Activated CD4-positive, alpha-beta T cell treated with anti-CD3 and anti-CD28 coated beads, Interleukin-2, amount 10 ng/mL, durations not matched to agents 7 days and 5 days (primary cell): ENCODE data around the gene TMEM175. TPM values are rescaled to one million over a fixed set of nuclear protein-coding genes. Genes with fewer than 3 reads are reported as not detected.
"Not testable (repeated sequence)": the region's sequence is repeated elsewhere in the genome, so short reads cannot be mapped to it uniquely, and the experiment has no call there.

Experiments
- CTCF ChIA-PET: fragments of 350-600 bp; sonication (Branson Sonifier 250); formaldehyde crosslinking; loops from one replicate; lab custom pipeline; 2021; ENCODE audit warnings: antibody characterized with exemption; lab: Charles Lee
- POLR2A ChIA-PET: fragments of 350-600 bp; sonication (Branson Sonifier 250); formaldehyde crosslinking; loops from one replicate; lab custom pipeline; 2021; ENCODE audit warnings: antibody characterized with exemption; lab: Charles Lee
- DNase-seq: peaks from one replicate; pipeline ENCODE4 v3.0.0-alpha.2; 2020
- H3K27ac Mint-ChIP-seq: one replicate; pipeline ENCODE4 v1.8.0; 2021; ENCODE audit warnings: mild to moderate bottlenecking, moderate library complexity, mixed read lengths
- H3K27me3 Mint-ChIP-seq: one replicate; pipeline ENCODE4 v1.8.0; 2021; ENCODE audit warnings: mixed read lengths
- H3K36me3 Mint-ChIP-seq: one replicate; pipeline ENCODE4 v1.8.0; 2021; ENCODE audit warnings: low read depth, mixed read lengths
- H3K4me1 Mint-ChIP-seq: one replicate; pipeline ENCODE4 v1.8.0; 2021; ENCODE audit warnings: mixed read lengths
- H3K4me3 Mint-ChIP-seq: one replicate; pipeline ENCODE4 v1.8.0; 2021; ENCODE audit warnings: mild to moderate bottlenecking, moderate library complexity, mixed read lengths
- H3K9me3 Mint-ChIP-seq: one replicate; pipeline ENCODE4 v1.8.0; 2021; ENCODE audit warnings: mixed read lengths
- total RNA-seq, 2 experiments: library from RNA; stranded (reverse); gene quantifications; one replicate each; pipeline ENCODE4 v1.2.3, GENCODE V29; 2021

TMEM175 gene
- total RNA-seq, 2 experiments from 2014 or later, result 38.6 to 51.7 TPM

- Mint-ChIP-seq H3K36me3 (peaks cover 37% of the 10 kb centered on the region), H3K4me1 (peaks cover 29% of the 10 kb centered on the region), H3K27ac (no peak overlapping the region), H3K9me3 (peaks cover 2% of the 10 kb centered on the region), H3K27me3 (no peaks in the 10 kb centered on the region), H3K4me3 (no peak overlapping the region)
- ChIA-PET POLR2A (no interaction called here), CTCF (interaction anchor here (1.0 kb wide), 1 partner anchor 9 kb away, joined by 3 read pairs; no protein-coding TSS in a partner anchor)
- DNase-seq, result no peak
Measured at GRCh38 chr4:912548-913279, 19.5 kb upstream of the TMEM175 start.

- no peak for DNase-seq
- peaks cover 37% of the 10 kb centered on the region for H3K36me3 Mint-ChIP-seq
- no peak overlapping the region for H3K27ac Mint-ChIP-seq
- H3K27me3 Mint-ChIP-seq, result no peaks in the 10 kb centered on the region
- ChIA-PET CTCF (no interaction called here), POLR2A (no interaction called here)
- no peak overlapping the region for H3K4me3 Mint-ChIP-seq
- H3K4me1 Mint-ChIP-seq, result peaks cover 34% of the 10 kb centered on the region
- H3K9me3 Mint-ChIP-seq, result peaks cover 8% of the 10 kb centered on the region
Measured at GRCh38 chr4:913280-913618, 19.0 kb upstream of the TMEM175 start.

- Mint-ChIP-seq H3K4me1 (peaks cover 37% of the 10 kb centered on the region), H3K27me3 (no peaks in the 10 kb centered on the region), H3K9me3 (peaks cover 9% of the 10 kb centered on the region), H3K36me3 (peaks cover 32% of the 10 kb centered on the region), H3K4me3 (no peak overlapping the region), H3K27ac (no peak overlapping the region)
- POLR2A ChIA-PET, result no interaction called here
- CTCF ChIA-PET, result no interaction called here
- no peak for DNase-seq
Measured at GRCh38 chr4:914531-914930, 17.7 kb upstream of the TMEM175 start.

GRCh38 chr4:915041-915474, 17.2 kb upstream of the TMEM175 start:
- POLR2A ChIA-PET, result no interaction called here
- CTCF ChIA-PET, result no interaction called here
- H3K27me3 Mint-ChIP-seq, result no peaks in the 10 kb centered on the region
- peak overlapping the region; percentile 31 for H3K27ac Mint-ChIP-seq
- peaks cover 9% of the 10 kb centered on the region for H3K9me3 Mint-ChIP-seq
- no peak for DNase-seq
- H3K4me3 Mint-ChIP-seq, result no peak overlapping the region
- peaks cover 32% of the 10 kb centered on the region for H3K36me3 Mint-ChIP-seq
- H3K4me1 Mint-ChIP-seq, result peaks cover 40% of the 10 kb centered on the region

GRCh38 chr4:915595-915994, 16.7 kb upstream of the TMEM175 start:
- peaks cover 42% of the 10 kb centered on the region for H3K4me1 Mint-ChIP-seq
- H3K36me3 Mint-ChIP-seq, result peaks cover 35% of the 10 kb centered on the region
- POLR2A ChIA-PET, result no interaction called here
- no peak overlapping the region for H3K27ac Mint-ChIP-seq
- no peak overlapping the region for H3K4me3 Mint-ChIP-seq
- CTCF ChIA-PET, result no interaction called here
- peaks cover 9% of the 10 kb centered on the region for H3K9me3 Mint-ChIP-seq
- peak; percentile 24 for DNase-seq
- H3K27me3 Mint-ChIP-seq, result no peaks in the 10 kb centered on the region

GRCh38 chr4:917466-917865, 14.8 kb upstream of the TMEM175 start:
- peaks cover 53% of the 10 kb centered on the region for H3K4me1 Mint-ChIP-seq
- POLR2A ChIA-PET, result no interaction called here
- CTCF ChIA-PET, result no interaction called here

GRCh38 chr4:917992-918391, 14.3 kb upstream of the TMEM175 start:
- peaks cover 36% of the 10 kb centered on the region for H3K36me3 Mint-ChIP-seq
- H3K9me3 Mint-ChIP-seq, result peaks cover 9% of the 10 kb centered on the region
- H3K27me3 Mint-ChIP-seq, result no peaks in the 10 kb centered on the region
- POLR2A ChIA-PET, result no interaction called here
- H3K4me1 Mint-ChIP-seq, result peaks cover 56% of the 10 kb centered on the region
- DNase-seq, result no peak
- H3K27ac Mint-ChIP-seq, result no peak overlapping the region
- no peak overlapping the region for H3K4me3 Mint-ChIP-seq
- CTCF ChIA-PET, result no interaction called here

More at GRCh38 chr4:917466-917865, 14.8 kb upstream of the TMEM175 start:
- Mint-ChIP-seq H3K4me3 (no peak overlapping the region), H3K36me3 (peaks cover 37% of the 10 kb centered on the region), H3K27me3 (no peaks in the 10 kb centered on the region), H3K27ac (no peak overlapping the region), H3K9me3 (peaks cover 9% of the 10 kb centered on the region)
- no peak for DNase-seq

GRCh38 chr4:918591-918990, 13.7 kb upstream of the TMEM175 start:
- H3K27me3 Mint-ChIP-seq, H3K4me3 Mint-ChIP-seq, DNase-seq, H3K9me3 Mint-ChIP-seq, CTCF ChIA-PET, H3K27ac Mint-ChIP-seq, POLR2A ChIA-PET: not testable (repeated sequence)
- Mint-ChIP-seq H3K36me3 (peaks cover 35% of the 10 kb centered on the region), H3K4me1 (peaks cover 62% of the 10 kb centered on the region)

GRCh38 chr4:919004-919680, 13.1 kb upstream of the TMEM175 start:
- H3K36me3 Mint-ChIP-seq, result peaks cover 35% of the 10 kb centered on the region
- CTCF ChIA-PET, H3K9me3 Mint-ChIP-seq, POLR2A ChIA-PET, H3K27me3 Mint-ChIP-seq, DNase-seq, H3K4me3 Mint-ChIP-seq, H3K27ac Mint-ChIP-seq: not testable (repeated sequence)
- H3K4me1 Mint-ChIP-seq, result peaks cover 64% of the 10 kb centered on the region

GRCh38 chr4:921830-922331, 10.4 kb upstream of the TMEM175 start:
- DNase-seq, result no peak
- H3K4me3 Mint-ChIP-seq, result no peak overlapping the region
- peak overlapping the region; percentile 28 for H3K27ac Mint-ChIP-seq
- peaks cover 9% of the 10 kb centered on the region for H3K9me3 Mint-ChIP-seq
- H3K27me3 Mint-ChIP-seq, result no peaks in the 10 kb centered on the region
- ChIA-PET POLR2A (no interaction called here), CTCF (interaction anchor here (1.0 kb wide), 2 partner anchors 10 kb away, joined by 3 read pairs; partner anchors contain the start of genes GAK and TMEM175)
- peaks cover 65% of the 10 kb centered on the region for H3K4me1 Mint-ChIP-seq
- H3K36me3 Mint-ChIP-seq, result peaks cover 41% of the 10 kb centered on the region

- Mint-ChIP-seq H3K36me3 (peaks cover 31% of the 10 kb centered on the region), H3K4me1 (peaks cover 58% of the 10 kb centered on the region), H3K4me3 (no peak overlapping the region), H3K27ac (peak overlapping the region; percentile 31), H3K9me3 (no peaks in the 10 kb centered on the region), H3K27me3 (no peaks in the 10 kb centered on the region)
- POLR2A ChIA-PET, result no interaction called here
- CTCF ChIA-PET, result interaction anchor here (0.6 to 0.7 kb wide), 2 partner anchors 13 to 850 kb away, joined by 3 read pairs; no protein-coding TSS in a partner anchor
- DNase-seq, result no peak
Measured at GRCh38 chr4:924107-925096, 7.9 kb upstream of the TMEM175 start.

GRCh38 chr4:925171-925570, 7.1 kb upstream of the TMEM175 start:
- POLR2A ChIA-PET, result no interaction called here
- Mint-ChIP-seq H3K36me3 (peaks cover 26% of the 10 kb centered on the region), H3K9me3 (no peaks in the 10 kb centered on the region), H3K4me1 (peaks cover 58% of the 10 kb centered on the region), H3K4me3 (no peak overlapping the region), H3K27ac (no peak overlapping the region), H3K27me3 (no peaks in the 10 kb centered on the region)
- no peak for DNase-seq
- CTCF ChIA-PET, result no interaction called here
